ENCODE results near the gene AMBRA1.

GRCh38 chr11:46597155-46597554 is 3.3 kb upstream of the AMBRA1 start:
- no peak for TF ChIP-seq CTCF (IDR thresholded peaks at IDR 0.05)
- TF ChIP-seq POLR2A (IDR thresholded peaks at IDR 0.05): no peak
